ENCODE measurements around the gene MED25. TPM values are rescaled to one million over a fixed set of nuclear protein-coding genes. Genes with fewer than 3 reads are reported as not detected.

Gene MED25
- total RNA-seq, 1 donor from 2014 or later: 34.5 TPM

- no peak for TF ChIP-seq CTCF (IDR thresholded peaks at IDR 0.05; ENCODE audit: insufficient read depth, low read length, poor library complexity, severe bottlenecking)
- DNase-seq (ENCODE audit: low read depth): no peak
- H3K4me3 ChIP-seq (ENCODE audit: low read depth, low read length): peak overlapping the region; percentile 81
These were observed 60.0 kb downstream of the MED25 start for GRCh38 chr19:49877879-49878743.

GRCh38 chr19:49878744-49879070, 60.6 kb downstream of the MED25 start:
- Histone ChIP-seq H3K36me3 (ENCODE audit: control insufficient read depth, insufficient read depth, low read length) (peaks cover 7% of the 10 kb centered on the region), H3K4me3 (ENCODE audit: low read depth, low read length) (no peak overlapping the region), H3K27me3 (ENCODE audit: control insufficient read depth, insufficient read depth, low read length) (no peaks in the 10 kb centered on the region)
- no peak for TF ChIP-seq CTCF (IDR thresholded peaks at IDR 0.05; ENCODE audit: insufficient read depth, low read length, poor library complexity, severe bottlenecking)
- no peak for DNase-seq (ENCODE audit: low read depth)

More at GRCh38 chr19:49877879-49878743, 60.0 kb downstream of the MED25 start:
- peaks cover 6% of the 10 kb centered on the region for H3K36me3 ChIP-seq (ENCODE audit: control insufficient read depth, insufficient read depth, low read length)
- H3K27me3 ChIP-seq (ENCODE audit: control insufficient read depth, insufficient read depth, low read length): no peaks in the 10 kb centered on the region

- H3K4me3 ChIP-seq (ENCODE audit: low read depth, low read length): no peak overlapping the region
- no peaks in the 10 kb centered on the region for H3K27me3 ChIP-seq (ENCODE audit: control insufficient read depth, insufficient read depth, low read length)
- TF ChIP-seq CTCF (IDR thresholded peaks at IDR 0.05; ENCODE audit: insufficient read depth, low read length, poor library complexity, severe bottlenecking): no peak
- DNase-seq (ENCODE audit: low read depth): no peak
- H3K36me3 ChIP-seq (ENCODE audit: control insufficient read depth, insufficient read depth, low read length): peaks cover 9% of the 10 kb centered on the region
These were observed 61.3 kb downstream of the MED25 start for GRCh38 chr19:49879243-49879963.

- no peaks in the 10 kb centered on the region for H3K27me3 ChIP-seq (ENCODE audit: control insufficient read depth, insufficient read depth, low read length)
- H3K36me3 ChIP-seq (ENCODE audit: control insufficient read depth, insufficient read depth, low read length): peaks cover 9% of the 10 kb centered on the region
- no peak for TF ChIP-seq CTCF (IDR thresholded peaks at IDR 0.05; ENCODE audit: insufficient read depth, low read length, poor library complexity, severe bottlenecking)
- H3K4me3 ChIP-seq (ENCODE audit: low read depth, low read length): no peak overlapping the region
- no peak for DNase-seq (ENCODE audit: low read depth)
These were observed 62.2 kb downstream of the MED25 start for GRCh38 chr19:49880162-49880869.

- H3K4me3 ChIP-seq (ENCODE audit: low read depth, low read length): no peak overlapping the region
- DNase-seq (ENCODE audit: low read depth): no peak
- no peaks in the 10 kb centered on the region for H3K27me3 ChIP-seq (ENCODE audit: control insufficient read depth, insufficient read depth, low read length)
- H3K36me3 ChIP-seq (ENCODE audit: control insufficient read depth, insufficient read depth, low read length): peaks cover 9% of the 10 kb centered on the region
- no peak for TF ChIP-seq CTCF (IDR thresholded peaks at IDR 0.05; ENCODE audit: insufficient read depth, low read length, poor library complexity, severe bottlenecking)
These were observed 63.1 kb downstream of the MED25 start for GRCh38 chr19:49881186-49881585.

All from kidney epithelial cell (primary cell).